NCI-H2227 treated with DMSO at 0.1 percent for 48 hours (cell line): ENCODE data around the gene APCS.

Source experiments
- DNase-seq: peaks from one replicate; lab custom pipeline; 2025; lab: John Stamatoyannopoulos, UW

The APCS gene

GRCh38 chr1:159587461-159587951 lies at the start of gene APCS:
Gene APCS, plus strand, starts transcription at chr1:159587826. Its CDS starts 96 bp downstream, at chr1:159587922.
- DNase-seq: no peak

GRCh38 chr1:159548126-159548525 lies 39.5 kb upstream of the APCS start:
- DNase-seq: no peak

GRCh38 chr1:159554261-159554660 lies 33.4 kb upstream of the APCS start:
- DNase-seq: no peak

GRCh38 chr1:159554696-159555095 lies 32.9 kb upstream of the APCS start:
- DNase-seq: no peak

- no peak for DNase-seq
These were observed 30.7 kb upstream of the APCS start for GRCh38 chr1:159556931-159557369.

- no peak for DNase-seq
These were observed 27.0 kb upstream of the APCS start for GRCh38 chr1:159560599-159560998.

GRCh38 chr1:159561497-159561896 lies 26.1 kb upstream of the APCS start:
- no peak for DNase-seq

GRCh38 chr1:159562680-159563079 lies 24.9 kb upstream of the APCS start:
- no peak for DNase-seq

GRCh38 chr1:159577446-159577845 lies 10.2 kb upstream of the APCS start:
- no peak for DNase-seq

- DNase-seq: no peak
These were observed 7.3 kb upstream of the APCS start for GRCh38 chr1:159580340-159580739.

GRCh38 chr1:159581422-159581821 lies 6.2 kb upstream of the APCS start:
- DNase-seq: no peak

GRCh38 chr1:159584536-159584935 lies 3.1 kb upstream of the APCS start:
- DNase-seq: no peak

- no peak for DNase-seq
These were observed 4.4 kb downstream of the APCS start for GRCh38 chr1:159591981-159592380.

- DNase-seq: no peak
These were observed 7.2 kb downstream of the APCS start for GRCh38 chr1:159594625-159595405.

- DNase-seq: no peak
These were observed 10.6 kb downstream of the APCS start for GRCh38 chr1:159598196-159598595.

- no peak for DNase-seq
These were observed 13.3 kb downstream of the APCS start for GRCh38 chr1:159600894-159601293.

- DNase-seq: no peak
These were observed 14.9 kb downstream of the APCS start for GRCh38 chr1:159602501-159602999.

GRCh38 chr1:159612211-159612885 lies 24.7 kb downstream of the APCS start:
- no peak for DNase-seq

GRCh38 chr1:159632922-159633321 lies 45.3 kb downstream of the APCS start:
- no peak for DNase-seq
